ENCODE measurements around the gene CHCHD4. TPM values are rescaled to one million over a fixed set of nuclear protein-coding genes. Genes with fewer than 3 reads are reported as not detected.
A peak's percentile ranks its signal among the peaks of the same experiment; 100 is the strongest.

Gene CHCHD4
- total and polyA plus RNA-seq, 3 donors from 2014 or later, result 13.3 to 19.1 (median 15.7) TPM

DNA sequence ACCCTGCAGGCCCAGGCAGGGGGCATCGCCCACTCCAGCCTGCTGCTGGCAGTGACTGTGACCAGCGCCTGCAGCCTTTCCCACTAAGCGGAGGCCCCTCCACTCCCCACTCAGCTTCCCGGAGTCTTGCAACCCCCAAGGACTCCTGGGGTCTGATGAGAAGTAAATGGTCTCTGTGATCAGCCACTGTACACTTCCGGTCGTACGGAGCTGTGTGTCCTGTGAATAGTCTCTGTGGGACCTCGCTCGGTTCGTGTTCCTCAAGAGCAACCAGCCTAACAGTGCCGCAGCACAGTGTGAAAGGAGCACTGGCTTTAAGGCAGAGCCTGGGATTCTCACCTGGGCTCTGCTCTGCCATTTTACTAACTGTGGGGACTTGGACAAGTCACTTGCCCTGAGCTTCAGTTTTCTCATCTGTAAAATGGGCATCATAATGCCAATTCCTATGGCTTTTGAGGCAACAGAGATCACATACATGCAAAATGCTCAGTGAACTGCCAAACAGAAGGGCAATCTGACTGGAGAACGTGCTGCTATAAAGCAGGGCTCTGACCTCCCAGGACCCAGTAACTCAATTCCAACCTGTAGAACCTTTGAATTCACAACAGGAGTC is 26.9 kb upstream of the CHCHD4 start:
- WGBS, 2 donors, result 85 to 93% methylated on average over 7 to 12 of the region's 12 CpGs
- Histone ChIP-seq H3K27ac (no peak overlapping the region), H3K27me3 (no peaks in the 10 kb centered on the region), H3K4me1 (no peaks in the 10 kb centered on the region), H3K4me3 (no peak overlapping the region), H3K36me3 (ENCODE audit: low read depth, missing control alignments) (no peaks in the 10 kb centered on the region), H3K9me3 (no peaks in the 10 kb centered on the region)
- intact Hi-C loops (cut with DNase I; ENCODE audit: low total_unique reads), result no loop called here
- DNase-seq, result peak; percentile 1
- TF ChIP-seq, protein P1, sequence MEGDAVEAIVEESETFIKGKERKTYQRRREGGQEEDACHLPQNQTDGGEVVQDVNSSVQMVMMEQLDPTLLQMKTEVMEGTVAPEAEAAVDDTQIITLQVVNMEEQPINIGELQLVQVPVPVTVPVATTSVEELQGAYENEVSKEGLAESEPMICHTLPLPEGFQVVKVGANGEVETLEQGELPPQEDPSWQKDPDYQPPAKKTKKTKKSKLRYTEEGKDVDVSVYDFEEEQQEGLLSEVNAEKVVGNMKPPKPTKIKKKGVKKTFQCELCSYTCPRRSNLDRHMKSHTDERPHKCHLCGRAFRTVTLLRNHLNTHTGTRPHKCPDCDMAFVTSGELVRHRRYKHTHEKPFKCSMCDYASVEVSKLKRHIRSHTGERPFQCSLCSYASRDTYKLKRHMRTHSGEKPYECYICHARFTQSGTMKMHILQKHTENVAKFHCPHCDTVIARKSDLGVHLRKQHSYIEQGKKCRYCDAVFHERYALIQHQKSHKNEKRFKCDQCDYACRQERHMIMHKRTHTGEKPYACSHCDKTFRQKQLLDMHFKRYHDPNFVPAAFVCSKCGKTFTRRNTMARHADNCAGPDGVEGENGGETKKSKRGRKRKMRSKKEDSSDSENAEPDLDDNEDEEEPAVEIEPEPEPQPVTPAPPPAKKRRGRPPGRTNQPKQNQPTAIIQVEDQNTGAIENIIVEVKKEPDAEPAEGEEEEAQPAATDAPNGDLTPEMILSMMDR (IDR thresholded peaks at IDR 0.05), result no peak
- TF ChIP-seq POLR2A (IDR thresholded peaks at IDR 0.05), result no peak

- H3K4me3 ChIP-seq, result no peak overlapping the region
- intact Hi-C loops (cut with DNase I; ENCODE audit: low total_unique reads), result no loop called here
Measured at GRCh38 chr3:14150491-14151230, 26.0 kb upstream of the CHCHD4 start.

DNA sequence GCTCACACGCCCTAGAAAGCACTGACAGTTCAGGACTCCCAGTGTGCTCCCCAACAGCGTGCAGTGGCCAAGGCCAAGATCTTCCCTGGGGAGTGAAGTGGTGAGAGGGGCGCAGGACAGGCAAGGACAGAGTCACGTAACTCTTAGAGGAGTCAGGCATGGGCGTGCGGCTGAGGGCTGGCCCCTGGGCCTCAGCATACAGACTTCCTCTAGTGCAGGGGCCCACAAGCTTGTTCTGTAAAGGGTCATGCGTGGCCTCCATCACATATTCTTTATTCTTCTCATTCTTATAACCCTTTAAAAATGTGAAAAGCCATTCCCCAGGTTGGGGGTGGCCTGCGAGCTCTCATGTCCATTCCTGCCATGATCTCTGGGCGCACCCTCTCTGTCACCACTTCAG is 25.4 kb upstream of the CHCHD4 start:
- Histone ChIP-seq H3K36me3 (ENCODE audit: low read depth, missing control alignments) (no peaks in the 10 kb centered on the region), H3K4me3 (no peak overlapping the region), H3K9me3 (no peaks in the 10 kb centered on the region), H3K27ac (no peak overlapping the region), H3K27me3 (no peaks in the 10 kb centered on the region), H3K4me1 (peaks cover 2% of the 10 kb centered on the region)
- WGBS, 2 donors, result 89 to 92% methylated on average over 5 to 9 of the region's 9 CpGs
- TF ChIP-seq, protein P1 (IDR thresholded peaks at IDR 0.05), result no peak
- no peak for TF ChIP-seq POLR2A (IDR thresholded peaks at IDR 0.05)
- DNase-seq, result peak; percentile 7
- intact Hi-C loops (cut with DNase I; ENCODE audit: low total_unique reads), result no loop called here

More at GRCh38 chr3:14150491-14151230, 26.0 kb upstream of the CHCHD4 start:
- TF ChIP-seq, protein P1 (IDR thresholded peaks at IDR 0.05), result no peak
- TF ChIP-seq POLR2A (IDR thresholded peaks at IDR 0.05), result no peak
- no peak overlapping the region for H3K27ac ChIP-seq
- no peaks in the 10 kb centered on the region for H3K4me1 ChIP-seq
- H3K9me3 ChIP-seq, result no peaks in the 10 kb centered on the region
- peak; percentile 6 for DNase-seq
- WGBS, 2 donors, result 94 to 96% methylated on average over 8 to 9 of the region's 9 CpGs
- no peaks in the 10 kb centered on the region for H3K27me3 ChIP-seq
- no peaks in the 10 kb centered on the region for H3K36me3 ChIP-seq (ENCODE audit: low read depth, missing control alignments)

DNA sequence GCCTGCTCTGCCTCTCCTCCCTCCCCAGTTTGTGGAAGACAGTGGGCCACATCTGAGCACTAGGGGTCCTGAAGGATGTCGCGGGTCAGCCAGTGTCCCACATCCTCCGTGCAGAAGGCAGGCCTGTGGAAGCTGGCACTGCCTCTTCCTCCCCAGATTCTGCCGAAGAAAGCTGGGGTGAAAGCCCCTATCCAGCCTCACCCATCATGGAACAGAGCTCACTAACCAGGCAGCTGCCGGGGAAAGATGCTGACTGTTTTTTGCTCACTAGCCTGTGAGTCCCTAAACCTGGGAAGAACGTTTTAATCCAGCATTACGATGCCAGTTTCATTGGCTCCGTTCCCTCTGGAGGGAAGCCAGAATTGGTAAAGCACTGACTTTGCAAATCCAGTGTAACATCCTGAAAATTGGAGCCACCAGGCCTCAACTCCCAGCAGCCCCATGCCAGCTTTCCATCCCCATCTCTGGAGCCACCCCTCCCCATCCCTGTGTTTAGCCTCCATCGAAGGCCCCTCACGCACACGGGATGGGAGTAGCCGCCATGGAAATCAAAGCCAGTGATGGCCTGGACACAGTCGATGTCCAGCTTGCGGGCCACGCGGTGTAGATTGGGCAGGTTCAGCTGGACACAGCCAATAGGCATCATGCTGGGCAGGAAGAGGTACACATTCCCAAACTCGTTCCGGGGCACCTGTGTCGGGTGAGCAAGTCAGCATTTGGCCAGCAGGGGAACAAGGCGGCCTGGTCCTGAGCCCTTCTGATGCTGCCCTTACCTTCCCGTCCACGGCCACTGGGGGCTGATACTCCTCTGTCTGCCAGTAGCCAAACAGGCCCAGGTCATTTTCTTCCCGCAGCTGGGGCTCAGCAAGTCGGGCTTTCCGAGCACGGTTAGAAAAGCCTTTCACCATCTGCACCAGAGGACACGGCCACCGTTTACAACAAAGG is 23.6 kb upstream of the CHCHD4 start:
- H3K27me3 ChIP-seq, result no peaks in the 10 kb centered on the region
- no peaks in the 10 kb centered on the region for H3K36me3 ChIP-seq (ENCODE audit: low read depth, missing control alignments)
- TF ChIP-seq, protein P1 (IDR thresholded peaks at IDR 0.05), result no peak
- no peak for TF ChIP-seq POLR2A (IDR thresholded peaks at IDR 0.05)
- H3K4me3 ChIP-seq, result no peak overlapping the region
- intact Hi-C loops (cut with DNase I; ENCODE audit: low total_unique reads), result no loop called here
- H3K9me3 ChIP-seq, result no peaks in the 10 kb centered on the region
- 86 to 91% methylated on average over 24 to 28 of the region's 28 CpGs for WGBS, 2 donors
- peaks cover 12% of the 10 kb centered on the region for H3K4me1 ChIP-seq
- peak; percentile 13 for DNase-seq
- no peak overlapping the region for H3K27ac ChIP-seq

All from testis (tissue), 3 donors.